22Rv1 (cell line): Measurements from ENCODE around the gene PEX11G.

Source experiments
- CTCF ChIP-seq: fragments of 450-650 bp; IDR thresholded peaks from 2 replicates; pipeline ENCODE4 v1.5.1; 2017; ENCODE audit warnings: mild to moderate bottlenecking
- ZFX ChIP-seq: fragments of 450-650 bp; IDR thresholded peaks from 2 replicates; pipeline ENCODE4 v1.6.1; 2017; ENCODE audit warnings: antibody characterized with exemption, borderline replicate concordance

GRCh38 chr19:7459773-7460172 lies 29.1 kb downstream of the PEX11G start:
- TF ChIP-seq CTCF, result no peak
- no peak for TF ChIP-seq ZFX
